ENCODE measurements around the gene TMEM150C.

GRCh38 chr4:82480771-82481505 lies 80.8 kb downstream of the TMEM150C start:
- TF ChIP-seq CTCF (IDR thresholded peaks at IDR 0.05) (no peak), POLR2A (IDR thresholded peaks at IDR 0.05) (no peak), EP300 (IDR thresholded peaks at IDR 0.05) (no peak)
